ENCODE measurements around the gene PFKL. TPM values are rescaled to one million over a fixed set of nuclear protein-coding genes. Genes with fewer than 3 reads are reported as not detected.

Gene PFKL
- total RNA-seq, 6 experiments from 2014 or later, result 100 to 123 (median 107) TPM

- no peak for DNase-seq
- H3K27me3 Mint-ChIP-seq (ENCODE audit: insufficient read depth), result peaks cover 13% of the 10 kb centered on the region
- TF ChIP-seq CTCF (IDR thresholded peaks at IDR 0.05), result no peak
- no peaks in the 10 kb centered on the region for H3K9me3 Mint-ChIP-seq
- H3K4me1 Mint-ChIP-seq (ENCODE audit: low read depth), result no peaks in the 10 kb centered on the region
- no peaks in the 10 kb centered on the region for H3K36me3 Mint-ChIP-seq (ENCODE audit: low read depth)
- H3K27ac Mint-ChIP-seq, result no peak overlapping the region
- no peak overlapping the region for H3K4me3 Mint-ChIP-seq
Measured at GRCh38 chr21:44259082-44259705, 40.7 kb upstream of the PFKL start.

GRCh38 chr21:44260066-44260465, 39.8 kb upstream of the PFKL start:
- DNase-seq, result no peak
- TF ChIP-seq CTCF (IDR thresholded peaks at IDR 0.05), result no peak
- Mint-ChIP-seq H3K4me1 (ENCODE audit: low read depth) (no peaks in the 10 kb centered on the region), H3K27ac (no peak overlapping the region), H3K27me3 (ENCODE audit: insufficient read depth) (peaks cover 13% of the 10 kb centered on the region), H3K4me3 (no peak overlapping the region), H3K9me3 (no peaks in the 10 kb centered on the region), H3K36me3 (ENCODE audit: low read depth) (no peaks in the 10 kb centered on the region)

GRCh38 chr21:44260791-44261631, 38.8 kb upstream of the PFKL start:
- H3K4me3 Mint-ChIP-seq, result no peak overlapping the region
- peaks cover 13% of the 10 kb centered on the region for H3K27me3 Mint-ChIP-seq (ENCODE audit: insufficient read depth)
- H3K27ac Mint-ChIP-seq, result no peak overlapping the region
- no peaks in the 10 kb centered on the region for H3K9me3 Mint-ChIP-seq
- H3K36me3 Mint-ChIP-seq (ENCODE audit: low read depth), result no peaks in the 10 kb centered on the region
- no peaks in the 10 kb centered on the region for H3K4me1 Mint-ChIP-seq (ENCODE audit: low read depth)
- no peak for TF ChIP-seq CTCF (IDR thresholded peaks at IDR 0.05)
- DNase-seq, result no peak

GRCh38 chr21:44261675-44262295, 38.1 kb upstream of the PFKL start, which contains the start of gene DNMT3L:
DNMT3L (minus strand) TSS chr21:44261897; CDS start chr21:44261259, 638 bp downstream.
- H3K36me3 Mint-ChIP-seq (ENCODE audit: low read depth), result no peaks in the 10 kb centered on the region
- TF ChIP-seq CTCF (IDR thresholded peaks at IDR 0.05), result no peak
- DNase-seq, result no peak

GRCh38 chr21:44262338-44263056, 37.4 kb upstream of the PFKL start:
- Mint-ChIP-seq H3K27me3 (ENCODE audit: insufficient read depth) (peaks cover 13% of the 10 kb centered on the region), H3K4me1 (ENCODE audit: low read depth) (no peaks in the 10 kb centered on the region), H3K4me3 (no peak overlapping the region), H3K27ac (no peak overlapping the region), H3K36me3 (ENCODE audit: low read depth) (no peaks in the 10 kb centered on the region), H3K9me3 (no peaks in the 10 kb centered on the region)
- no peak for TF ChIP-seq CTCF (IDR thresholded peaks at IDR 0.05)
- DNase-seq, result no peak

More at GRCh38 chr21:44261675-44262295, 38.1 kb upstream of the PFKL start, which contains the start of gene DNMT3L:
- Mint-ChIP-seq H3K27ac (no peak within 1 kb of the TSS), H3K4me1 (ENCODE audit: low read depth) (no peaks in the 10 kb centered on the region), H3K27me3 (ENCODE audit: insufficient read depth) (peaks cover 13% of the 10 kb centered on the region), H3K4me3 (no peak within 1 kb of the TSS), H3K9me3 (no peaks in the 10 kb centered on the region)

Measured in HFFc6 (cell line).